ENCODE data around the gene C3orf18. TPM values are rescaled to one million over a fixed set of nuclear protein-coding genes. Genes with fewer than 3 reads are reported as not detected.
A peak's percentile ranks its signal among the peaks of the same experiment; 100 is the strongest.

Gene C3orf18
- 14.0 and 18.6 TPM in 2 replicates for total RNA-seq
- 19.0 TPM for polyA plus RNA-seq (2012)

GRCh38 chr3:50567386-50568167, at the start of gene C3orf18:
Gene C3orf18, minus strand, starts transcription at chr3:50567747. Its CDS starts 2,048 bp downstream, at chr3:50565699.
- DNase-seq (ENCODE audit: low read depth): peak; percentile 94

- peak; percentile 92 for DNase-seq (ENCODE audit: low read depth)
Measured at GRCh38 chr3:50616770-50617095, 49.2 kb upstream of the C3orf18 start.

DNA sequence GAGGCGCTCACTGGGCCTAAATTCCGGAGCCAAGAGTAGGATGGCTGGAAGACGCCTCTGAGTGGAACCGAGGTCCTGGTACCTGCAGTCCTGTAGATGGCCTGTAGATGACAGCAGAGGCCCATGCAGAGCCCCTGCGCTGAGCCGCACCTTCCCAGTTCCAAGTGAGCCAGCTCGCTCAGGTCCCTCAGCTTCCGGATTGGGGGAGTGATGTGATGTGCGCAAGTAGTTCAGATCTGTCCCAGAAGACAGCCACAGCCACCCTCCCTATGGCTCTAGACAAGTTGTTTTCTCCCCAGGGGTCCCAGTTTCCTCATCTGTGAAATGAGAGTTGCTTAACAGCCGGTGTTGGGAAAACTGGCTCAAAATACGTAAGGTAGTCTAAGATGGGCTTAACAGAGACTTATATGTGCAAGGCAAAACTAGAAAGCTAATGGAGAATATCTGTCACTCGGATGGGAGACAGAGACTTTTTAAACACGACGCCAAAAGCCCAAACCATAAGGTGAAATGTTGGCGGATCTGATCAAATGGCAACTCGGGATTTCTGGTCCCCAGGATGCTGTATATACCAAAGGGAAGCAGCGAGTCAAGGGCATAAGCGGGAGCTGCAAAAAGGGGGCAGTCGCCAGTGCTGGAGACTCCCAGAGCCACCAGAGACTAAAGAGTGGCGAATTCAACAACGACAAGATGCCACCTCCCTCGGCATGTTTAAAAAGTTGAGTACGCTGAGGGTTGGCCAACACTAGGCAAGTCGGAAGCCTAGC, 48.6 kb upstream of the C3orf18 start:
- DNase-seq (ENCODE audit: low read depth): peak; percentile 81

- no peak for DNase-seq (ENCODE audit: low read depth)
Measured at GRCh38 chr3:50615190-50615589, 47.6 kb upstream of the C3orf18 start.

DNA sequence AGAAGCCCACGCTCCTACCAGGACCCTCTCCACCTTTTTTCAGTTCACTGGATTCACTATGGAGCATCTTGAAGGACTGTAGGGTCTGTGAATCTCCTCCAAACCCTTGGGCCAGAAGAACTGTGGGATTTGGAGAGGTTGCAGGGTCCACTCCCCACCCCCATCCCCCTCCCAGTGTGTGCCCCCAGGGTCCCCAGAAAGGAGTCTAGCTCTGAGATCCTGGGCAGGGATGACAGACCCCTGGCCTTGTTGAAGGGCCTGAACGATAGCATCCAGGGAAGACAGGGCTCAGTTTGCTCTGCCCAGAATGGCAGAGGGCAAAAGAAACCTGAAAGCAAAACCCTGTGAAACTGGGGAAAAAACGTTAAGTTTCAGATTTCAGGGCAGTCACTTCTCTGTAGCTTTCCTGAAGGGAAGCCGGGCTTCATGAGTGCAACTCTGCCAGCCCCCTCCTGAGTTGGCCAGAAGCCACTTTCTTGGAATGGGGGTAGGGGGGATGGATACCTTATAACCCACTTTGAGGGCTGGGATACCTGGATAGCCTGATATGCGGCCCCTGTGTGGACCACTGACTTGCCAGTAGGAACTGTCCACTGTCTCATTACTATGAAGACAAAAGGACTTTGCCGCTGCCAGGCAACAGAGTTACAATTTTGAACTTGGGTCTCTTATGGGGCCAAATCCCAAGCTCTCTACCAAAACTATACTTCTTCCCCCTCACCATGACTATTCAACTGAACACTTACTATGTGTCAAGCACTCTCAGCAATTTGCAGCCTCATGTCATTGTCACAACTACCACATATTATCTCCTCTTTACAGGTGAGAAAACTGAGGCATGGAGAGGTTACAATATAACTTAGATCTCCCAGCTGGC, 45.7 kb upstream of the C3orf18 start:
- DNase-seq (ENCODE audit: low read depth): no peak

GRCh38 chr3:50612234-50612882, 44.8 kb upstream of the C3orf18 start:
- DNase-seq (ENCODE audit: low read depth): no peak

- DNase-seq (ENCODE audit: low read depth): peak; percentile 94
Measured at GRCh38 chr3:50611464-50612233, 44.1 kb upstream of the C3orf18 start, which contains the start of gene CISH. Gene CISH, minus strand, starts transcription at chr3:50611774. Its CDS starts 124 bp downstream, at chr3:50611650.

DNA sequence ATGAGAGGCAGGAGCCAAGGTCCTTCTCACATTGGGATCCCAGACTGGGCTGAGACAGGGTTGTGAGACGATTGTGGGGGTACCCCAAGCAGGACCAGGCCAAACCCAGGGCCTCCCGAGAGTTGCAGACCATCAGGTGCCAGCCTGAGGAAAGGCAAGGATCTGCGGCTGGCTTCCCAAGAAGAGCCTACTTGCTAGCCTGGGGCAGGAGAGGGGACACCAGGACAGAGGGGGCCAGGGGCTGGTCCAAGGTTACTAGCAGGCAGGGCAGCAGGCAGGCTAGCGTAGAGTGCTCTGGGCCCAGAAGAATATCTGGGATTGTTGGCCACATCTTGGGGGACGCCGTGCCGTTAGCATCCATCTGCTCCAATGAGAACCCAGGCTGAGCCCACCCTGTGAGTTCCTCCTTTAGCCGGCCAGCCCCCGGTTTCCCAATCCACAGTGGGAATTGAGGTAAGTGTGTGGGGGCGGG, 43.5 kb upstream of the C3orf18 start:
- no peak for DNase-seq (ENCODE audit: low read depth)

DNA sequence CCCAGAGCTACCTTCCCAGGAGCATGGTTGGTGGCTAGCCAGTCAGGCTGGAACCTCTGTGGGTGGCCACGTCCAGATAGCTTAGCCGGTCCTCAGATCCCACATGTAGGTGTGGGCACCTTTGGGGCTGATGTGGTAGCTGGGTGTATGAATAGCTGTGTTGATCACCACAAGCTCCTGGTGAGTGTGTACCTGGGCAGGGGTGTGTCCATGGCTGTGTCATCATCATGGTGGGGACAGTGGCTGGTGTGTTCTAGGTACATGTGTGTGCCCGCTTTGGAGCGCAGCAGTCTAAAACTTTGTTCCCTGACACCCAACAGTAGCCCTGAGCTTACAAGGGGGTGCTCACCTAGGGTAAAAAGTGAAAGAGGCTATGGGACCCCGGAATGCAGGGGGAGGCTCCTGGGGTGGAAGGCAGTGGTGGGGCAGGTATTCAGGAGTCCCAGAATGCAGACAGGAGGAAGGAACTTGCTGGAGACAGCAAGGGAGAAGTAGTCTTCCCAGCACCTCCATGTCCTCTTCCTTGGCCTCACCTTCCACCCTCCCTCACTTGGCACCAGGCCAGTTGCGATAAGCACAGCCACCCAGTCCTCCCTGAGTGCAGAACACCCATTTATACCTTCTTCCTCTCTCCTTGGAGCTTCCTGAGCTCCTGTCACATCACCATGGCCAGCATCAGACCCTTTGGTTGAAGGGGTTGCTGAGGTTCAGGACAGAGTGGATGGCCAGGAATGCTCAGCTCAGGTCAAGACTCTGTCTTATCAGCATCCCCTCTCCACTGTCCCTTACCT, 42.8 kb upstream of the C3orf18 start:
- no peak for DNase-seq (ENCODE audit: low read depth)

- no peak for DNase-seq (ENCODE audit: low read depth)
Measured at GRCh38 chr3:50609763-50610085, 42.2 kb upstream of the C3orf18 start.

DNA sequence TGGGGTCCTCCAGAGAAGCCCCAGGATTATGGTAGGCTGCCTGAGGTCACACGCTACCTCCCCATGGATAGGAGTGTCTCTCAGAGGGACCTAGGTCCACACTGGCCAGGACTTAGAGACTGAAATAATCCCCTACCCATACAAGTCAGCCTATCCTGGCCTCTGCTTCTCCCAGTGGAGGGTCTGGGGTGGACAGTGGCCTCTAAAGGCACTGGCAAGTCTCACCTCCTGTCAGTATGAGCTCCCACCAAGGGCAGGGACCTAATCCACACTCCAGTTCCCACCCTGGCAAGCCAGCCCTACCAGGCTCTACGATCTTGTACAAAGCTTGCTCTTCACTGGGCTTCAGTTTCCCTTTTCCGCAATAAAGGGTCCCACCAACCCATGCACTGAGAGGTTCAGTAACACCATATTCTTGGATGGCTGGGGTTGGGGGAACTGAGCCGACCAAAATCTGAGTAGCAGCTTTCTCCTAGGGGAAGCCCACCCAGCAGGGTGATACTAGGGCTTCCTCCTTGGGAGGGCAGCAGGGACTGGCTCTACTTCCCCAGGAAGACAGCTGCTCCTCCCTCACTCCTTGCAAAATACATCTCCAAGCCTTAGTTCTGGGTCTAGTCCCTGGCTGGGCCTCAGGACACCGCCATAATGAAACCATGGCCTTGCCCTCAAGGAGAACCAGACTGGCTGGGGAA, 41.7 kb upstream of the C3orf18 start:
- no peak for DNase-seq (ENCODE audit: low read depth)

GRCh38 chr3:50608278-50608677, 40.7 kb upstream of the C3orf18 start:
- no peak for DNase-seq (ENCODE audit: low read depth)

DNA sequence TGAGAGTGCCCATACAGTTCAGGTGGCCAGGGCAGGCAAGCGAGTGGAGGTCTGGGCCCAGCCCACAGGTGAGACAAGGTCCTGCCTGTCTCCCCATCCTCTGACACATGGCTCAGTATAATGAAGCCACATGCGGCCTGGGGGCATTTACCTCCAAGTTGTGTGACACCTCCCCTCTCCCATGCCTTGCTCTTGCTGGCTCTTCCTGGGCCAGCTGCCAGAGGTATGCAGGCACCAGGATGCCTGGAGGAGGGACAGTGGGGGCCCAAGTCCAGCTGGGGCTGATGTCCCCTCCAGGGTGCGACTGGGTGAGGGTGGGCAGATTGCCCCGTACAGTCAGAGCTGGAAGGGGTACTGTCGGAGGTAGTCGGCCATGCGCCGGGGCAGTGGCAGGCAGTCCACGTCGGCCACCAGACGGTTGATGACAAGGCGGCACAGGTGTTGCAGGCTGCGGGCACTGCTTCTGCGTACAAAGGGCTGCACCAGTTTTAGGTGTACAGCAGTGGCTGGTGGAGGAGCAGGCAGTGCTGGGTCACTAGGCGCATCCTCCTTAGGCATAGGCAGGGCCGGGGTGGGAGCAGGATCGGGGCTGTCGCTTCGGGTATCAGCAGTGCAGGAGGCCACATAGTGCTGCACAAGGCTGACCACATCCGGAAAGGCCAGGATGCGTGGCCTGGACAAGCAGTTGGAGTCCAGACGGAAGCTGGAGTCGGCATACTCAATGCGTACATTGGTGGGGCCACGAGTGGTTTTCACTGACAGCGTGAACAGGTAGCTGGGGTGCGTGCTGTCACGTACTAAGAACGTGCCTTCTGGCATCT, 39.9 kb upstream of the C3orf18 start:
- DNase-seq (ENCODE audit: low read depth): no peak

GRCh38 chr3:50606596-50606995, 39.0 kb upstream of the C3orf18 start:
- DNase-seq (ENCODE audit: low read depth): no peak

GRCh38 chr3:50605901-50606326, 38.4 kb upstream of the C3orf18 start:
- no peak for DNase-seq (ENCODE audit: low read depth)

GRCh38 chr3:50604628-50605588, 37.4 kb upstream of the C3orf18 start:
- DNase-seq (ENCODE audit: low read depth): no peak
